GM15510 (cell line): ENCODE measurements around the gene MECP2.

Experiments
- POLR2A ChIP-seq: IDR thresholded peaks from 3 replicates; pipeline ENCODE4 v1.6.1; 2011; ENCODE audit warnings: borderline replicate concordance; ENCODE audit not compliant: insufficient read length; ENCODE audit errors: extremely low read depth

MECP2 gene

DNA sequence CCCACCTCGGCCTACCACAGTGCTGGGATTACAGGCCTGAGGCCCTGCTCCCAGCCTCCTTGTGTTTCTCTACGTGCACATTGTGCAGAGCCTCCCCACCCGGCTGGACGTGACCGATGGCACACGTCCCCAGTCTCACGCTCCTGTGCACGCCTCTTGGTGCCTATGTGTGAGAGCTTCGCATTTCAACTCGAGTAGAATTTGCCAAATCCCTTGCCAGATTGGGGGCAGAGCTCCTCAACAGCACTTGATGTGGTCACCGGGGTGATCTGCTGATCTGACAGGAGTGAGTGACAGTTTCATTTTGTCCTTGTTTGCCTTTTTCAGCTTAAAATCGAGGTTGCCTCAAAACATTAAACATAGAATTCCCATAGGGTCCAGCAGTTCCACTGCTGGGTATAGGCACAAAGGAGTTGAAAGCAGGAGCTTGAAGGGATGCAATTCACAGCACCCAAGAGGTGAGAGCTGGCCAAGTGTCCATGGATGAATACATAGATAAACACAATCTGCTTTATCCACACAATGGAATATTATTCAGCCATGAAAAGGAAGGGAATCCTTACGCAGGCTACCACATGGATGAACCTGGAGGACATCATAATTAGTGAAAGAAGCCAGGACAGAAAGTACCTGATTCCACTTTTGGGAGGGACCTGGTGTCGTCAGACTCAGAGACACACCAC is 107.4 kb downstream of the MECP2 start:
- no peak for TF ChIP-seq POLR2A

DNA sequence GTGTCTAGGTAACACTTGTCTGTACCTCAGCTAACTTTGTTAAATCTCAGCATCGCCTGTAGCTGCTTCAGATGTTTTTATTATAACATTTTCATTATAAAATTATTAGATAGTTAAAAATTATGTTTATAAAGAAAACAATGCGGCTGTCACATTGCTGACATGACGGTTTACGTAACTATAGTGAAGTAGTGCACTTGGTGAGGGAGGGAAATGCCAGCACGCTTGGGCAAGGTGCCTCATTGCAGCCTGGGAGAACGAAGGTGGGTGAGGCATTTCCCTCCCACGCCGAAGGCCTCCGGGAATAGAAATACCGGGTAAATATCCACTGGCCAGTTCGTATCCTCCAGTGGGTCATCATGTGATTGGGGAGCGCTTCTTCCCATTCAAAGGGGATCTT is 109.0 kb downstream of the MECP2 start:
- TF ChIP-seq POLR2A: no peak

DNA sequence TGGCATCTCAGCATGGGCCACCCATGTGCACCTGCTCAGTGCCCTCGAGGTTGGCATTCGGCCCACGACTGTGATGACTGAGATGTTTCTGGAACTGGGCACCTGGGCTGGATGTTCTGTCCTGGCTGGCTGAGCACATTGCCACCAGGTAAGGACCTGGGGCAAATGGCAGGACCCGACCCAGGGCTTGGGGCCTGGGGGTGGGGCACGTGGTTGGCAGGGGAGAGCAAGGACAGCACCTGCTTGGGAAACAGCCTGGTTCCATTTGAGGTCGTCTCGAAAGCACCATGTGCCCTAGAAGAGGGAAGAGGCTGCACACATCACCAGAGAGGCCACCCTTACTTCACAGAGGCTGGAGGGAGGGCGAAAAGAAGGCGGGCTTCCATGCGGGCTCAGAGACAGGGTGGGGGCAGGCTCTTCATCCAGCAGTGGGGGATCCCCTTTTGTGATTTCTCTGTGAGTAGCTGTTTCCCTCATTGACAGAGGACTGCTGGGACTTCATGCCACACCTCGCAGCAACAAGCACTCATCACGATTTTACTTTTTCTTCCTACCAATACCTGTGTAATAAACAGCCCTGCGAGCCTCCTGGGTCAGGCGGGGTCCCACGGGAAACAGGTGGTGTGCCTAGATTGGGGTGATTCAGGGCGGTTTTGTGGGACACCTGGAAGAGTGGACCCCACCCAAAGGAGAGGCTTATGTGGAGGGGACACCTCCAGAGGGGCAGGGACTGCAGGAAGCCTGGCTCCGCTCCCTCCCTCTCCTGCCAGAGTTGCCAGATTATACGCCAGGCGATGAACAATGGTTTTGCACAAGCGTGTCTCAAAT is 113.0 kb downstream of the MECP2 start:
- TF ChIP-seq POLR2A: no peak

DNA sequence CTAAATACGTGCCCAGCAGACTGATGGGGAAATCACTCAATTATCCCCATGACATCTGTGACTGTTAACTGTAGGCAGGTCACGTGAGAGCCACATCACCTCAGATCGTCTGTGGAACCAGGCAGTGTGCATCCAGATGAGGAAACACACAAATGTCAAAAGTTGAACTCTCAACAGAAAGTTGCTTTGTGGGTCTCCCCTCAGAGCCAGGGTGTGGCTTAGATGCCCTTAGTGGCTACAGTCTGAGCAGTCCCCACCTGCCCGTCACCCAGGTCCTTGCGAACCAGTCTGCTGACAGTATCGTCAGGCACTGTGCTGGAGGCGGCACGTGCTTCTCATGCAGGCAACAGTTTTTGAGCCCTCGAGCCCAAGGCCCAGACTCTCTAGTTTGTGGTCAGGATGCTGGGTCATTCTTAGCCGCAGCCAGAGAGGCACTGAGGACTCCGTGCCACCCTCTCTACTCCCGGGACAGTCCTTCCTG is 114.2 kb downstream of the MECP2 start:
- TF ChIP-seq POLR2A: no peak

DNA sequence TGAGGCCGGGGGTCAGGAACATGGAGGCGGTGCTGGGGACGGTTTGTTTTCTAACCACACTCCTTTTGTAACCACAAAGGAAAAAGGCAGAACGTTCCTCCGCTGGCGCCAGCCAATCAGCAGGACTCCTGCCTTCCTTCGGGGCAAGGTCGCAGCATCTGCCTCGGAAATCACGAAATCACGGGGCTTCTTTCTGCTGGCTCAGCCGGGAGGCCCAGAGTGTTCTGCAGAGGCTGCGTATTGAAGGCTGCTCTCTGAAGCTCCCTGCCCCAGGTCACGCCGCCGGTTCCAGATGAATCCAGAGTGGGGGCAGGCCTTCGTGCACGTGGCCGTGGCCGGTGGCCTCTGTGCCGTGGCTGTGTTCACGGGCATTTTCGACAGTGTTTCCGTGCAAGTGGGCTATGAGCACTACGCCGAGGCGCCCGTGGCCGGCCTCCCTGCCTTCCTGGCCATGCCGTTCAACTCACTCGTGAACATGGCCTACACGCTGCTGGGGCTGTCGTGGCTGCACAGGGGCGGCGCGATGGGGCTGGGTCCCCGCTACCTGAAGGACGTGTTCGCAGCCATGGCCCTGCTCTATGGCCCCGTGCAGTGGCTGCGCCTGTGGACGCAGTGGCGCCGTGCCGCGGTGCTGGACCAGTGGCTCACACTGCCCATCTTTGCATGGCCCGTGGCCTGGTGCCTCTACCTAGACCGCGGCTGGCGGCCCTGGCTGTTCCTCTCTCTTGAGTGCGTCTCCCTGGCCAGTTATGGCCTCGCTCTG is 115.6 kb downstream of the MECP2 start:
- TF ChIP-seq POLR2A: no peak

DNA sequence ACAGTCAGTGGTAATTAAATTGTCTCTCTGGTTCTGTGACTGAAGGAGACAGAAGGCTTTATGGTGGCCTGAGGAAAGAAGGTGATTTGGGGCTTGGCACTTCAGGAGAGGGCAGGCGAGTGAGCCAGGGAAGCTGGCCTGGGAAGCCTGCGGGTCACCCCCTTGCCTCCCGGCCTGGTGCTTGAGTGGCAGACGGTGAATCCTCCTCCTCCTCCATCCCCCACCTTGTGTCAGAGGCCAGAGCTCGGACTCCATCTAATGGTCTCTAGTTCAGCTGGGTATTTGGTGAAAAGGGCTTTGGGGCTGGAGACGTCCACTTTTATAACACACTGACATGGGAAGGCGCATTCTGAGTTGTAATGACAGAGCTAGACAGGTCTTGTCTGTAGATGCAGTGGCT is 116.3 kb downstream of the MECP2 start:
- no peak for TF ChIP-seq POLR2A

DNA sequence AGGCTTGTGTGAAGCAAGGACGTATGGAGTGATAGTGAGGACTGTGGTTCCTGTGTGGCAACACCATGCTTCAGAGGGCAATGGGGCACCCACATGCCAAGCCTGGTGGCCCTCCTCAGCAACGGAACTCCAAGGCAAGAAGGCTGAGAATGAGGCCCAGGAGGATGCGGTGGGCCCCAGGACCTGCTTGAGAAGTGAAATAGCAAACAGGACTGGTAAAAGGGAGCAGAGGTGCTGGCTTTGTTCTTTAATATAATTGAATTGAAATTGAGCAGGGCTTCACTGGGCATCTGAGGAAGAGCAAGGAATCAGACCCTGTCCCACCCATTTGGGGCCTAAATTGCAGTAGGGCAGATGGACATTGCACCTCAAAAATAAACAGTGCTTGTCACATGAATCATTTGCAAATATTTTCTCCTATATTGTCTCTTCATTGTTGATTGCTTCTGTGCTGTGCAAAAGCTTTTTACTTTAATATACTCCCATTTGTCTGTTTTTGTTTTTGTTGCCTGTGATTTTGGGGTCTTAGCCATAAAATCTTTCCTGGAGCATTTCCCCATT is 122.7 kb downstream of the MECP2 start:
- no peak for TF ChIP-seq POLR2A

DNA sequence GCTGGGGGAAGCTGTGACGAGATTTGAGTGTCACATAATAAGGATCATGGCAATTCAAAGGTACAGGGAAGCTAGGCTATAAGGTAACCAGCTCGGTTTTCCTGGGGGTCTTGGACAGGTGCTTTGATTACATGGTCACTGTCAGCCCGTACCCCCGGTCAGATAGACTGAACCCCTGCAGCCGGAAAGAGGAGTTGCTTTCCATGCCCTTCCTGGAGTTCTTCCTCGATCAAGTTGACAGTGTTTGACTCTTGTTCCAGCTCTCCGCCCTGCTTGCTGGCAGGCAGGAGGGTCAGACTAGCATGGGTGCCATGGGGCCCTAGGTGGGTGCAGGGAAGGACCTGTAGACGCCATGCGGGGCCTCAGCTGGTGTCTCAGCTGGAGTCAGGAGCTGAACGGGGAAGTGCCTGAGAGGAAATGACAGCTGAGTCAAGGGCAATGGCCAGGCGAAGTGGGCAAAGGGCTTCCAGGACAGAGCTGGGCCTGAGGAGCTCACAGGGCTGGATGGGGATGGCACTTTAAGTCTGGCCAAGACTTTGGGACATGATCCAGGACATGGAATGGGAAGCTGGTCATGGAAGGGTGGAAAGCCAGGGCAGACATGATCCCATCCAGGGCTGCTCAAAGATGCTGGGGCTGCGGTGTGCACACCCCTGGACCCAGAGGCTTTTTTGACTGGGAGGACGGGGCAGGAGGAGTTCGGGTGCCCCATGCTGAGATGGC is 123.4 kb downstream of the MECP2 start:
- no peak for TF ChIP-seq POLR2A

DNA sequence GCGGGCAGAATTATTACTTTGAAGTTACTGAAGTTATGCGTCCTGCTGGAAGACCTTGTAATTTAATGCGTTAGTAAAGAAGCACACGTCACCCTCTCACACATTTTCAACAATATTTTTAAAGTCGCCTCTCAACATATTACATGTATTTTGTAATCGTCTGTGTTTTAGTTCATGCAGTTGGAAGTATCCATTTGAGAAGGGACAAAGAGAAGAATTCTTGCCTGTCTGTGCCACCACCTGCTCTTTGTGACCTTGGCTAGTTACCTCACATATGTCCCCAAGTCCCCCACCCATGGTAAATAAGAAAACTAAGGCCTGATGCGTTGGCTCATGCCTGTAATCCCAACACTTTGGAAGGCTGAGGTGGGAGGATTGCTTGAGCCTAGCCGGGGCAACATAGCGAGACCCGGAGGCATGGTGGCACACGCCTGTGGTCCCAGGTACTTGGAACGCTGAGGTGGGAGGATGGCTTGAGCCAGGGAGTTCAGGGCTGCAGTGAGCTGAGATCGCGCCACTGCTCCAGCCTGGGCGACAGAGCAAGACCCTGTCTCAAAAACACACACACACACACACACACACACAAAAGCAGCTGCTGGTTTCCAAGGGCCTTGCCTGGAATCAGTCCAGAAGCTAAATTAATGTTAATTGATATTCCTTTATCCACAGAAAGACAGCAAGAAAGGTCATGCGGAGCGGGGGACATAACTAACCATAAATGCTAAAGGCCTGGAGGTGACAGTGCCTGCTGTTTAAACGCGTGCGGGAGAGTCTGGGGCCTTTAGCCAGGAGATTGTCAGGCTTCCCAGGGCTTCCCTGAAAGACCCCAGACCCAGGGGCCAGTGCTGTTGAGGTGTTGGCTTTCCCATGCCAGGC is 124.2 kb downstream of the MECP2 start:
- no peak for TF ChIP-seq POLR2A

DNA sequence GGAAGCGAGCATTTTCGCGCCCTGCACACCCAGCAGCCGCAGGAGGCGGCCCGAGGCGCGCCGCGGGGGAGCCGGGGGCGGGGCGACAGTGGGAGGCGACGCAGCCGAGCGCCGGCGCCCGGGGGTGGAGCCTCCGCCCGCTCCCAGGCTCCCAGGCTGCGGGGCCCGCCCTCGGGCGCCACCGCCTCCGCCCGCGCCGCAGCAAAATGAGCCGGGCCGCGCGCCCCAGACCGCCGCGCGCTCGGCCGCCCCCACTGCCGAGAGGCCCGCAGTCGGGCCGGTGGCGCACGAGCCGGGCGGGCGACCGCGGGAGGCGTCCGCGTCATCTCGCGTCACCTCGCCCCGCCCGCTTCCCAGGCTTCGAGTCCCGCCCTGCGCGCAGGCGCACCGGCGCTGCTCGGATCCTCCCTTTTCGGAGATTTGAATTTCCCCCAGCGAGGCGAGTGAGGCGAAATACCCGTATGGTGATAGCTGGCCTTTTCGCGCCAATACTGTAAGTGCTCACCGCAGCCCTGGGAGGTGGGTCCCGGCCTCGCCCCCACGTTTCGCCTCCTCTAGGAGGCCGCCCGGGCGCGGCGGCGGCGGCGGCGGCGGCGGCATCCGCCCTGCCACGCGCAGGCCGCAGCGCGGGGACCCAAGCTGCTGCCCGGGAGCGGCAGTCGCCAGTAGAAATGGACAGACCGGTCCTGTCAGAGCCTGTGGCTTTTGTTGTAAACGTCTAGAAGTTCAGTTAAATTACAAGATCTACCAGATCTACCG is 125.0 kb downstream of the MECP2 start, which contains the start of gene TMEM187:
Gene TMEM187, plus strand, starts transcription at position 387 of the 759 bp plus-strand sequence. CDS start 9,309 bp downstream, outside the sequence.
- TF ChIP-seq POLR2A: peak; percentile 56
